CD14-positive monocyte (primary cell): Measurements from ENCODE around the gene INSR. TPM values are rescaled to one million over a fixed set of nuclear protein-coding genes. Genes with fewer than 3 reads are reported as not detected.

ENCODE experiments used
- DNase-seq, 3 donors: peaks; one replicate each; pipeline ENCODE4 v3.0.0-alpha.2; 2011 to 2022
- H2AFZ ChIP-seq: 2 replicates; pipeline ENCODE4 v1.6.0; 2012; ENCODE audit warnings: mild to moderate bottlenecking, low read depth, low read length, inconsistent platforms; ENCODE audit not compliant: insufficient read depth, poor library complexity, severe bottlenecking
- H3K27ac ChIP-seq, 2 donors: 1 replicate in 1 of 2; 2 replicates in 1 of 2; pipeline ENCODE4 v1.5.1; 2012 to 2013; ENCODE audit warnings: low read length in 2 of 2, control low read depth in 1 of 2, inconsistent platforms in 1 of 2, low read depth in 1 of 2, mild to moderate bottlenecking in 1 of 2
- H3K27me3 ChIP-seq, 2 donors: one replicate each; pipeline versions ENCODE4 v1.6.0 to v1.6.1; 2011 to 2013; ENCODE audit warnings: low read length in 2 of 2; ENCODE audit not compliant: control insufficient read depth in 2 of 2, insufficient read depth in 2 of 2
- H3K36me3 ChIP-seq, 2 donors: replicated peaks in 1 of 2; 1 replicate in 1 of 2; 2 replicates in 1 of 2; pipeline versions ENCODE4 v1.5.1 to v1.6.1; 2012 to 2013; ENCODE audit warnings: low read length in 2 of 2, control low read depth in 1 of 2, inconsistent platforms in 1 of 2, mild to moderate bottlenecking in 1 of 2; ENCODE audit not compliant: insufficient read depth in 2 of 2, control insufficient read depth in 1 of 2
- H3K4me1 ChIP-seq, 2 donors: 1 replicate in 1 of 2; 2 replicates in 1 of 2; pipeline versions ENCODE4 v1.5.1 to v1.6.1; 2012 to 2013; ENCODE audit warnings: low read length in 2 of 2, control low read depth in 1 of 2, inconsistent platforms in 1 of 2, mild to moderate bottlenecking in 1 of 2, moderate library complexity in 1 of 2; ENCODE audit not compliant: insufficient read depth in 2 of 2, control insufficient read depth in 1 of 2
- H3K4me2 ChIP-seq: replicated peaks from 2 replicates; pipeline ENCODE3; 2012; ENCODE audit warnings: low read length, moderate library complexity, mild to moderate bottlenecking; ENCODE audit not compliant: poor library complexity, severe bottlenecking; ENCODE audit errors: extremely low read depth
- H3K4me3 ChIP-seq, 3 experiments: fragments of 200-600 bp in 1 of 3; sonication (generic) in 1 of 3; replicated peaks in 1 of 3; 1 replicate in 2 of 3; 2 replicates in 1 of 3; pipeline ENCODE4 v1.5.1; 2011 to 2013; ENCODE audit warnings: low read length in 3 of 3, mild to moderate bottlenecking in 3 of 3, control low read depth in 2 of 3, low read depth in 2 of 3, inconsistent platforms in 1 of 3, moderate library complexity in 1 of 3
- H3K79me2 ChIP-seq: 2 replicates; pipeline ENCODE4 v1.6.0; 2012; ENCODE audit warnings: mild to moderate bottlenecking, control low read depth, inconsistent platforms, low read length, moderate library complexity; ENCODE audit not compliant: insufficient read depth
- H3K9ac ChIP-seq: 2 replicates; pipeline ENCODE4 v1.6.0; 2017; ENCODE audit warnings: low read length, mild to moderate bottlenecking; ENCODE audit not compliant: insufficient read depth, poor library complexity, severe bottlenecking
- H3K9me3 ChIP-seq, 2 donors: replicated peaks in 1 of 2; 1 replicate in 1 of 2; 2 replicates in 1 of 2; pipeline versions ENCODE4 v1.5.1 to v1.6.1; 2012 to 2013; ENCODE audit warnings: low read length in 2 of 2, control low read depth in 1 of 2; ENCODE audit not compliant: control insufficient read depth in 1 of 2, insufficient read depth in 1 of 2
- H4K20me1 ChIP-seq: 2 replicates; pipeline ENCODE4 v1.6.0; 2012; ENCODE audit warnings: mild to moderate bottlenecking, low read length, control low read depth, moderate library complexity; ENCODE audit not compliant: insufficient read depth
- H3K27ac Mint-ChIP-seq, 7 donors: one replicate each; pipeline ENCODE4 v1.8.0; 2020; ENCODE audit warnings: mild to moderate bottlenecking in 7 of 7, mixed read lengths in 7 of 7, moderate library complexity in 6 of 7, inconsistent platforms in 2 of 7
- H3K27me3 Mint-ChIP-seq, 3 donors: one replicate each; pipeline ENCODE4 v1.8.0; 2021 to 2022; ENCODE audit warnings: low read depth in 3 of 3, mild to moderate bottlenecking in 3 of 3, mixed read lengths in 3 of 3, moderate library complexity in 3 of 3, inconsistent platforms in 1 of 3
- H3K36me3 Mint-ChIP-seq, 2 donors: one replicate each; pipeline ENCODE4 v1.8.0; 2020; ENCODE audit warnings: mixed read lengths in 2 of 2, inconsistent platforms in 1 of 2, mild to moderate bottlenecking in 1 of 2
- H3K4me1 Mint-ChIP-seq: one replicate; pipeline ENCODE4 v1.8.0; 2020; ENCODE audit warnings: mild to moderate bottlenecking, mixed read lengths
- H3K4me3 Mint-ChIP-seq, 2 donors: one replicate each; pipeline ENCODE4 v1.8.0; 2020; ENCODE audit warnings: mild to moderate bottlenecking in 2 of 2, mixed read lengths in 2 of 2, moderate library complexity in 1 of 2
- H3K9me3 Mint-ChIP-seq, 7 donors: one replicate each; pipeline ENCODE4 v1.8.0; 2020 to 2022; ENCODE audit warnings: mixed read lengths in 7 of 7, mild to moderate bottlenecking in 6 of 7, moderate library complexity in 6 of 7, inconsistent platforms in 2 of 7
- CTCF ChIP-seq: fragments of 200-600 bp; IDR thresholded peaks from one replicate; pipeline ENCODE4 v1.8.0; 2022; ENCODE audit warnings: antibody characterized with exemption, mild to moderate bottlenecking
- WGBS: methylation state at CpG from one replicate; pipeline ENCODE4 v1.1.5; 2013; ENCODE audit warnings: missing lambda C conversion rate; ENCODE audit not compliant: insufficient coverage; 5-methylcytosine and 5-hydroxymethylcytosine counted together
- intact Hi-C, 2 donors: fragments of 100-400 bp; cut with micrococcal nuclease; formaldehyde crosslinking; loops; one replicate each; pipeline versions ENCODE4 v1.15.0 to v1.15.1; 2023
- polyA plus RNA-seq, 3 donors: library from polyadenylated mRNA; depleted of rRNA in 1 of 3; unstranded in 2 of 3; stranded (reverse) in 1 of 3; fragments of 300-500 nt in 2 of 3; fragments of >200 nt in 1 of 3; fragmentation: Illumina TruSeq in 2 of 3; gene quantifications; 1 replicate in 2 of 3; 2 replicates in 1 of 3; pipeline ENCODE4 v1.2.3, GENCODE V29; 2012 to 2021

Gene INSR
- polyA plus RNA-seq, 3 donors, result 2.9 to 12.4 (median 3.4) TPM

- Mint-ChIP-seq H3K4me1 (no peaks in the 10 kb centered on the region), H3K4me3 (no peak overlapping the region), H3K27ac (no peak overlapping the region), H3K36me3 (peaks cover 45 to 62% of the 10 kb centered on the region in 2 donors), H3K27me3 (peaks cover 0 to 2% (median 2%) of the 10 kb centered on the region in 3 donors), H3K9me3 (peaks cover 0 to 8% (median 3%) of the 10 kb centered on the region in 7 donors)
- no peak for TF ChIP-seq CTCF
- Histone ChIP-seq H3K4me1 (no peaks in the 10 kb centered on the region), H2AFZ (no peak overlapping the region), H3K27me3 (no peaks in the 10 kb centered on the region), H3K27ac (no peak overlapping the region), H3K9me3 (no peaks in the 10 kb centered on the region), H3K79me2 (no peaks in the 10 kb centered on the region), H3K9ac (no peak overlapping the region), H4K20me1 (no peaks in the 10 kb centered on the region), H3K36me3 (peaks cover 40 to 57% of the 10 kb centered on the region in 2 donors), H3K4me2 (no peak overlapping the region), H3K4me3 (no peak overlapping the region)
- intact Hi-C loops, result no loop called here
- DNase-seq, result no peak
- 93% methylated on average over 3 of the region's 6 CpGs for WGBS
Measured at GRCh38 chr19:7115721-7116120, 178.5 kb downstream of the INSR start.

GRCh38 chr19:7113233-7113632 is 181.0 kb downstream of the INSR start:
- Histone ChIP-seq H3K9me3 (no peaks in the 10 kb centered on the region), H3K4me2 (no peak overlapping the region), H3K4me3 (no peak overlapping the region), H3K4me1 (no peaks in the 10 kb centered on the region), H3K9ac (no peak overlapping the region), H3K79me2 (no peaks in the 10 kb centered on the region), H2AFZ (no peak overlapping the region), H4K20me1 (no peaks in the 10 kb centered on the region), H3K36me3 (peaks cover 18 to 35% of the 10 kb centered on the region in 2 donors), H3K27me3 (no peaks in the 10 kb centered on the region), H3K27ac (no peak overlapping the region)
- H3K27ac Mint-ChIP-seq, result no peak overlapping the region
- intact Hi-C loops, result no loop called here
- H3K4me1 Mint-ChIP-seq, result no peaks in the 10 kb centered on the region
- WGBS, result no CpG with 5 or more reads among the region's 1 CpG
- TF ChIP-seq CTCF, result no peak
- peaks cover 0 to 8% (median 3%) of the 10 kb centered on the region in 7 donors for H3K9me3 Mint-ChIP-seq
- no peak for DNase-seq
- H3K36me3 Mint-ChIP-seq, result peaks cover 26 to 39% of the 10 kb centered on the region in 2 donors
- no peak overlapping the region for H3K4me3 Mint-ChIP-seq
- H3K27me3 Mint-ChIP-seq, result peaks cover 4% of the 10 kb centered on the region in 3 donors
